A549 (cell line): ENCODE data around the gene SCO1.

ENCODE experiments used
- KDM5A ChIP-seq: fragments of 200-600 bp; sonication (generic); IDR thresholded peaks from 2 replicates; pipeline ENCODE4 v1.6.1; 2016; ENCODE audit warnings: antibody characterized with exemption, mild to moderate bottlenecking
- MAX ChIP-seq: IDR thresholded peaks from 2 replicates; pipeline ENCODE4 v1.6.1; 2012
- REST ChIP-seq: fragments of 200-600 bp; sonication (generic); IDR thresholded peaks from 2 replicates; pipeline ENCODE4 v1.6.1; 2016; ENCODE audit warnings: antibody characterized with exemption, mild to moderate bottlenecking, moderate library complexity

DNA sequence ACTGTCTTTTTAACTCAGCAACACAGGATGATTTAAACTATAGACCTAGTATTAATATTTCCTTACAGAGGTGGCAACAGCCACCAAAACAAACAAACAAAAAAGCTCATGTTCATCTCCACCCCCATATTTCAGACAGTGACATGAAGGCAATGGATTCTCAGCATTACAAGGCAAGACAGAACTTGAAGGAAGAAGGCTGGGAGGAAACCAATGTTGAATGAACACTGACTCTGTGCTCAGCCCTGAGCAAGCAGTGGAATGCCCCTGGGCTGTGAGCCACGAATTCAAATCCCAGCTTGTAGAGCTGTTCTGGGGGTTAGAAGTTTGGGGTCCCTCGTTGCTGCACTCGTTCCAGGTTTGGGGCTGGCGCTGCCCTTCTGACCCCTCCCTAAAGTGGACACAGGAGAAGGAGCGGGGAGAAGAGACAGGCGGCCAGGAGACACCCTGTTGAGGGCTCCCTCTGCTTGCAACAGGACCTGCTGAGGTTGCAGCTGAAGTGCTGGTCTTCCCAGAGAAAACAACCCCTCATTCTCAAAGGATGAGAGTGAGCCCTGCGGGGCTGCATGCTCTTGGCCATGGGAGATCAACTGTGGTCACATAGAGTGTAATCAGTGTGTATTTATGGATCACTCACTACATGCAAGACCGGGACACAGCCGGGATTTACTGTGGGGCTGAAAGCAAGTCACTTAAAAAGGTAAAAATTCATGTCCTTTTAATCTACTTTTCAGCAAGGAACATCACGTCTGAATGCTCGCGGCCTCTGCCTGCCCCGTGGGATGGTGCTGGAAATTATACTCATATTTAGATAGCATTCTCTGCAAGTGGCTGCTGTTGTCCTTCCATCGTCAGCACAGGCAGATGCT is 74.5 kb downstream of the SCO1 start:
- TF ChIP-seq REST (no peak), MAX (no peak), KDM5A (no peak)
